ENCODE data around the gene MAPKAPK2.
A peak's percentile ranks its signal among the peaks of the same experiment; 100 is the strongest.

MAPKAPK2 gene

DNA sequence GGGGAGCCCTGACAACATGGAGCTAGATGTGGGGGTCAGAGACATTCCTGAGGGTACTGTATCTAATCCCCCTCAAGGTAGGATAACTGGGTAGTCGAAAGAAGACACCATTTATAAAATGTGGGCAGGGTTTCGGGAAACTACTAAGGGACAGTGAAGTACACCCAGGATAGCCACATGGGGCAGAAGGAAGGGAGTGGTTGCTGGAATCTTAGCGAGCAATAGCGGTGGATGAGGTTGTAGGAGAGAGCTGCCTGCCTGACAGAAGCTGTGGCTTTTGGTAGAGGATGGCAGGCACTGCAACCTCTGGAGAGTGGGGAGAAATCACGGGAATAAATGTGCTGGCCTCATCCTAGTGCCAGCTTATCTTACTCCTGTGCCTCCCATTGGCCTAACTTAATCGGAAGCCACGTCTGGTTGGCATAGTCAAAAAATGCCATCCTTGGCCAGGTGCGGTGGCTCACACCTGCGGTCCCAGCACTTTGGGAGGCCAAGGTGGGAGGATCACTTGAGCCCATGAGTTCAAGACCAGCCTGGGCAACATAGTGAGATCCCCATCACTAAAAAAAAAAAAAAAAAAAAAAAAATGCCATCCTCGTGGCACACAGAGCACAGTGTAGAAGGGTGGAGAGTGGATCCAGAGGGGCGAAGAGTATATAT lies 23.4 kb upstream of the MAPKAPK2 start:
- DNase-seq, result no peak

DNA sequence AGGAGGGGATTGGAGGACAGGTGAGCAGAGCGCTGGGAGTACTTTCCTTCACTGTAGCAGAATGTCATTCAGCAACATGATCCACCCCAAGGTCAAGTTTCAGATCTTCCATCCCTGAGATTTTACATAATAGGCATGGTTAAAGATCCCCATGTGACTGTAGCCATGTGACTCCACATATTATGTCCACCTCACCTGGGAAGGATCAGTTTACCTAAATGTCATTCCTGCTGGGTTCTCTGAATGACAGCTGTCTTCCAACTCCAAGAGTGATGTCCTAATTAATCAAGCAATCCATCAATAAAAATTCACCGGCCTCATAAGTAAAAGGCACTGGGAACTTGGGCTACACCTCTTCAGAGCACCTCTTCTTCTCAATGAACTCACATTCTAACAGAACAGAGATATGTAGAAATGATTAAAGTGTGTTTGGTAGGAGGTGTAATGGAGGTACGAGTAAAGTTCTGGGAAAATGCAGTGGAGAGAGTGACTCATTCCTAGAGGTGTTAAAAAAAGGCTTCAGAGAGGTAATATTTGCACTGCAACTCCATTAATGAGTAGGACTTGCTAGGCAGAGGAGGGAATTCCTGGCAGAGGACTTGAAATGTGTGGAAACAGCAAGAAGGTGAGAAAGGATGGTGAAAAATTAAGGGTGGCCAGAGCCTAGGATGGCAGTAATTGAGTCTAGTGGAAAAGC lies 22.2 kb upstream of the MAPKAPK2 start:
- DNase-seq, result peak; percentile 46

DNA sequence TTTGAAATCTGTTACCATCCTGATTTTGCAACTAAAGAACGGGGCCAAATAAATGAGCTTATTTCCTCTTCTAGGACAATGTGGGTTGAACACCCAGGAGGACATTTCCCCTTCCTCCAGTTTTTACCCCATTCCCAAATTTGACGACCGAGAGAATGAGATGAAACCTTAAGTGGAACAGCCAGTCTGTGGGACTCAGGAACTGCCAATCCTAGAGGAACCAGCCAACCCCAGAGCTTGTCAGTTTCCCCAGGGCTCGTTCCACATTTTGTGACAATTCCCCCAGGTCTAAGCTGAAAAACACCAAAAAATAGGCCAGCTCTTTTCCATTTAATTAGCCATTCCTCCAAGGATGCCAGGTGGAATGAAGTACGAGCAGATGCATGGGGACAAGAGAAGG lies 21.3 kb upstream of the MAPKAPK2 start:
- DNase-seq, result no peak

DNA sequence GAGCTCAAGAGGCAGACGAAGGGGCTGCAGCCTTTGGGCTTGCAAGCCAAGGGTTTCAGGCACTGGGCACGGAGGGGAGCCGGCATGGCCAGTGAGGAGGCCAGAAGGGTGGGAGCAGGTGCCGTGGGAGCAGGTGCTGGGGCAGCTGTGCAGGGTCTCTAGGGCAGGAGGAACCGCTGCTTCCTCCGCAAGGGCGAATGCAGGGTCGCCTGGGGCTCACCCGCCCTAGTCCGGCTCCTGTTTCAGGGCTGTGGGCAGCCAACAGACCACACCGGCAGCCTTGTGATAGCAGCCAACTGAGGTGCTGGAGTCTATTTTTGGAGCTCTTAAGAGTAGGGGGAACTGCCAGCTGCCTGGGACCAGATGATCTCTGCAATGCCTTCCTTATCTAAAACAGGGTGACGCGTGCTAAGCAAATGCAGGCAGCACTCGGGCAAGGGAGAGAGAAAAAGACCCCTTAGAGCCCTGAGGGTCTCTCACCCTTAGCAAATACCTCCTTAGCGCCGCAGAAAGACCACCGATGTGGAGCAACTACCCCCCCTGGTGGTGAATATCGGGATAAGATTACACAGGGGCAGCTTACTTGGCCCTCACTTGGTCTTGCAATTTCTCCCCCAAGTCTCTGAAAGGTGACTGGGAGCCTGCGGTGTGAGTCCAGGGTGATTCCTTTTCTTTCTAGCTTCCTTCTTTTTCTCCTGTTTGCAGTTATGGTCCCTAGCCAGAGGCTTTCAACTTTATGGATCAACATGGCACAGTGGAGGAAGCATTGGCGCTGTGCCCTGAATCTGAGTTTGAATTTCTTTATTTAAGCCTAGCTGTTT lies 20.7 kb upstream of the MAPKAPK2 start:
- peak; percentile 80 for DNase-seq

DNA sequence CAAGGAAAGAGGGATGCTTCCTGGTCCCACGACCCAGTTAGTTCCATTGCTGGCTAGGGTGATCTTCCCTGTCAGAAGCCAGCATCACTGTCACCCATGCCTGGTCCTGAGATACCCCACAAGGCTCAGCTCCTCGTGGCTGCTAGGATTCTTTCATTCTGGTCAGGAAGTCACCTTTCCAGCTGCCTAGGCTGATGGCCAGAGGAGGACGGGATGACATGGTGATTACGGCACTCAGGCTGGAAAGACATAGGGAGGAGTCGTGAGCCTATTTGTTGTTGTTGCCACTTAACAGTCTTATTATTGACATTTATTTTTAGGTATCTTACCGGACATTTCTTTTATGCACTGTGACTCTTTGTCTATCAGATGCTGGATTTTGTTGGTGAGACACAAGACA lies 20.0 kb upstream of the MAPKAPK2 start:
- no peak for DNase-seq

DNA sequence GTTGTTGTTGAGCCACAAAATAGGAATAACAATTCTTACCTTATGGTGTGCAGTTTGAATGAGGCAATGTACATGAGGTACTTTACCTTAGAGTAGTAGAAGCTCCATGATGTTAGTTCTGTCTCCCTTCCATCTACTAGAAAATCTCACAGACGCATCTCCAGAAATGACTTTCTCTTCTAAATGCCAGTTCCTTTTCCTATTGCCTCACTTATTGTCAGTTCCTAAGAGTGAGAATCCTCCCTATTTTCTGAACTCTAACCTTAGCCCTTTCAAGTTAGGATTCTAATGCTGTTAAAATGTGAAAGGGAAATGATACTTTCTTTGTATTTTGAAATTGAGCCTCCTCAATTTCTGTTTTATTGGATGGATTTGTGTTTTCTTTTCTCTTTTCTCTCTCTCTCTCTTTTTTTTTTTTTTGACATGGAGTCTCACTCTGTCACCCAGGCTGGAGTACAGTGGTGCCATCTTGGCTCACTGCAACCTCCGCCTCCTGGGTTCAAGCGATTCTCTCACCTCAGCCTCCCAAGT lies 18.6 kb upstream of the MAPKAPK2 start:
- no peak for DNase-seq

DNA sequence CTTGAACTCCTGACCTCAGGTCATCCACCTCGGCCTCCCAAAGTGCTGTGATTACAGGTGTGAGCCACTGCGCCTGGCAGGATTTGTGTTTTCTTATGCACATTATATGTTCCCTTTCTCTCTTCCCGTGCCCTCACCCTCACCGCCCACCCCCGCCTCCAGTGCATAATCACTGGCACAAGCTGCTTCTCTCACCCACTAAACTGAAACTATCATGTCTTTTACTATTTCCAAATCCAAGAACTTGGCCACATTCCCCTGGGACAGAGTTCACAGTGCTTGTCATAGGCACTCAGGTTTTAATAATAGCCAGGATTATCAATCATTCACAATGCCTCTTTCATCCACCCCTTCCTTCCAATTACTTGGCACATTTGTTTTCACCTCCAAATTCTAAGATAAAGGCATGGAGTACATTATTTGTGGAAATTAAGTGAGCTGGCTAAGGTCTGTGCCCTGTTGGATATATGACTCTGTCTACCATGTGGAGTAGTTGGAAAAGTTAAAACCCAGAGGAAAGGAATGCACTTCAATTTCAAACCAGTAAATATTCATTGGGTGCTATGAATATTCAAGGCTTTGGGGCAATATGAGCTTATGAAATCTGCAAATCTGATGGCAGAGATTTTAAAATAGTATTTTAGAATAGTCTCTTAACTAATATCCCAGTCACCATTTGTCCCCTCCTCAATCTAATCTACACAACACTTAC lies 17.6 kb upstream of the MAPKAPK2 start:
- DNase-seq, result no peak

DNA sequence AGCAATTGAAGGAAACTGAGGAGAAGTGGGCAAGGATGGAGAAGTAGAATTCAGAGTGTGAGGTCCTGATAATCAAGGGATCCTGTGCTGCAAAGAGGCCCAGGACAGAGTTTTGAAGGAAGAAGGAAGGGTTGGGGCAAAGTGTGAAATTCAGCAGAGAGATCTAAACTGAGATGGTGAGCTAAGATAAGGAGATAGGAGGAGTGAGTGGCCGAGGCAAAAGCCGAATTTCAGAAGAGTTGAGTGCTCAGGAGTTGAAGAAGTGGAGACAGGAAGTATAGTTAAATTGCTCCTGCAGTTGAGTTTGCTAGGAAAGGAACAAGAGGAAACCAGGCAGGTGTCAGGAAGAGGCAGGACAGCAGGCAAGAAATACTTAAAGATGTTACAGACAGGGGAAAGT lies 16.4 kb upstream of the MAPKAPK2 start:
- no peak for DNase-seq

DNA sequence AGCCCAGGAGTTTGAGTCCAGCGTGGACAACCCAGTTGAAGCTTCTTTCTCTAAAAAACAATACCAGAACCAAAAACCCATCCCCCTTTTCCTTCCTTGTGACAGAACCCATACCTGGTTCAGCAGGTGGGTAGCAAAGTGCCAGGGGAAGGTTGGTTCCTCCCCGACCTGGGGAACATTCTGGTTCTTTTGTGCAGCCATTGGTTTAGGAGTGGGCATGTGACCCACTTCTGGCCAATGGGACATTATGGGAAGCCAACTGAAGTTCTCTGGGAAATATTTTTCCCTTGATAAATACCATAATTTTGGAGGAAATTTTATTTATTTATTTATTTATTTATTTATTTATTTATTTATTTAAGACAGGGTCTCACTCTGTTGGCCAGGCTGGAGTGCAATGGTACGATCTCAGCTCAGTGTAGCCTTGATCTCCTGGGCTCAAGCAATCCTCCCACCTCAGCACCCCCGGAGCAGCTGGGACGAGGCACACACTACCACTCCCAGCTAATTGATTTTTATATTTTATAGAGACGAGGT lies 15.8 kb upstream of the MAPKAPK2 start:
- no peak for DNase-seq

DNA sequence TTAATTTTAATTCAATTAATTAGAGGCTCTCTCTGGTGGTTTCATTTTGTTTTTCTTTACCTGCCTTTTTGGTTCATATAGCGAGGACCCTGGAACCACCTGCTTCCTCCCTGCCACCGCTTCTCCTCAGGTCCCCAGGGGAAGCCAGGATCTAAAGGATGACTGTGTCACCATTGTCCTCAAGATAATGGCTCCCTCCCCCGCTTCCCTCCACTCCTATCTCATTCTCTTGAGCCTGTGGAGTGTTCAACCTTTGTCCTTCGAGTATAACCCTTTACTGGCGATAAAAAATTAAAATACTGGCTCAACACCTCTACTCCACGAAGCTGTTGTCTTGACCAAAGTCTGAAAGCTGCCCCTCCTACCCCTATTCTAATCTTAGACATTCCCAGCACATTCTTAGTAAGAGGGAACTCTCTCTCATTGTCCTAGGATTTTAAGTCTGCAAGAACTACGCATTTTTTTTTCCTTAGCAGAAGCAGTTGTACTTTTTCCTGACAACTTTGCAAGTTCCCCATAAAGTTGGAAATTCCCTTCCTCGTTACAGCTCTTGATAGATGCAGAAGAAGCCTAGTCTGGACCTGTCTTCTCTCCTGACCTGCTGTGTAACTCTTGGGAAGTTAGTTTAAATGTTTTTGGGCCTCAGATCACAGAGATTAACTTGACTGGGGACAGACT lies 12.6 kb upstream of the MAPKAPK2 start:
- DNase-seq, result no peak

DNA sequence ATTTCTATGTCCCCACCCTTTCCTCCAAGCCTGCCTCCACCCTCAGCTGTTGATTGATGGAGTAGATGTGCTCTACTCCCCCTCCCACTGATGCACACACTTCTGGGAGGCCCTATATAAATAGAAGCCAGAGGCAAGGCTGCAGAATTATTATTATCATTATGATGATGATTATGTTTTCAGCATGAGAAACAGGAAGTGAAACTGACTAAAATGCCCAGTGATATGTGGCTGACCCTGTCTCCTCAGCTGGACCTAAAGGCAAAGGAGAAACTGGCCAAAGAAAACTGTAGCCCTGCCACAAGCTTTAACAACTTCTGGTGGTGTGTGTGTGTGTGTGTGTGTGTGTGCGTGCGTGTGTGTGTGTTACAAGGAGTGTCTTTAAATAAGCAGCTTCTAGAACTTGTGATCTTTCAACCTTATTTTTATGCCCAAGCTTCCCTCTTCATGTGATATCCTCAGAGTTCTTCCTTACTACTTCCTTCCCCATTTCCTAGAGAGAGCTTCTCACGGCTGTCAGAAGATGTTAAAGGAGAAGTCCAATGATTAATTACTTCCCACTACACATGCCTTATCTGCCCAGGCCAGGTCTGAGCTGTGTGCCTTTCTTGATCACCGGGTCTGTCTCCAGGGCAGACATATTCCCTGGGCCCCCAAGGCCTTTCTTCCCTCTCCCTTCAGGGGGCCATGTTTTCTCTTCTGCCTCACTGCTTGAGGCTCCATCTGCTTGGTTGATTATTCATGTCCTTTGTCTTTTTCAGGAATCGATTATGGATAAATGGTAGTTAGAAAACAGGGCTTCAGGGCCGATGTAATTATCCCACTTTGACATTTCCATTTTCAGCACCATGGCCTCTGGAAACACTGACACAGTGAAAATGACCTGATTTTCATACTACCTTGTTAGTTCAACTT lies 11.6 kb upstream of the MAPKAPK2 start:
- DNase-seq, result no peak

DNA sequence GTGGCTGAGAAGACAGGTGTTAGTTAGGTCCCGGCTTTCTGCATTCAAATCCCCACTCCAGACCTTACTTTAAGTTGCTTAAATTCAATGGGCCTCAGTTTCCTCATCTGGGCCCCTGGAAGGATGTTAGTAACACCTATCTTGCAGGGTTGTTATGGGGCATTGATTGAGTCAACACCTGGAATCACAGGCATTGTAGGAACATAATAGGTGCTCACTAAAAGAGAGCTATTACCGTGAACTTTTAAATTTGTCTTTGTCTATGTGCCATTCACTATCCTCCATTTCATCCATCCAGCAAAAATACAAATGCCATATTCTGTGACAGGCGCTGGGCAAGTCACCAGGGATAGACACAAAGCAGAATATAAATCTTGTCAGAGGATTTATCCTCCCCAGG lies 10.5 kb upstream of the MAPKAPK2 start:
- no peak for DNase-seq

DNA sequence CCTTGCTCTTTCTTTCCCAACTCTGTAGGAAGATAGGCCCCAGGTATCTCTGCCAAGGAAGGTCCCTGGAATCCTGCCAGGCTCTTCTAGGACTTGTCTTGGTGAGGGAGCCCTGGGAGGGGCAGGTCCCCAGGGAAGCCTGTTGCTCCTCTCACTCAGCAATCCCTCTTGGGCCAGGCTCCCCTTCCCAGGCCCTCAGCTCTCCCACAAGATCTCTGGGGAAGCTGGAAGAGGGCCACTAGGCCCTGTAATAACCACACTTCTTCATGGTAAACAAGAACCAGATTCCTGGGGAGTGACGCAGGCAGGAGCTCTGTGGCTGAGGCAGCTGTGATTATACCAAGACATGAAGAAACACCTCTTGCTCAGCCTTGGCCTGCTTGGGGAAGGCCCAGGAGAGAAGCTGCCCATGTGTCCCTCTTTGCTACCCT lies 9.9 kb upstream of the MAPKAPK2 start:
- no peak for DNase-seq

DNA sequence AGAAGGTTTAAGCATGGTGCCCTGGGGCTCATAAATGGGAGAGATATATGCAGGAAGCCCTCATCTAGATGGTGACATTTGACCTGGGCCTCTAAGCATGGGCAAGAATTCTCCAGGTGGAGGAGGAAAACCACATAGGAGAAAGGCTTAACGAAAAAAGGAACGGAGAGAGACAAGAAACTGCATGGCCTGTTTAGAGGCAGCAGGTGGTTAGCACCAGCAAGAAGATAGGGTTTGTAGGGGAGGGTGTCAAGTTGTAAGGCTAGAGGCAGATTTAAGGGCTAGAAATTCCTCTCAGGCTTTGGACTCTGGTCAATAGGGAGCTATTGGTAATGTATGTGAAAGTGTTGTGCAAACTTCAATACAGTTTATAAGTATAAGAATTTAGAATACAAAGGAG lies 8.2 kb upstream of the MAPKAPK2 start:
- DNase-seq, result no peak

DNA sequence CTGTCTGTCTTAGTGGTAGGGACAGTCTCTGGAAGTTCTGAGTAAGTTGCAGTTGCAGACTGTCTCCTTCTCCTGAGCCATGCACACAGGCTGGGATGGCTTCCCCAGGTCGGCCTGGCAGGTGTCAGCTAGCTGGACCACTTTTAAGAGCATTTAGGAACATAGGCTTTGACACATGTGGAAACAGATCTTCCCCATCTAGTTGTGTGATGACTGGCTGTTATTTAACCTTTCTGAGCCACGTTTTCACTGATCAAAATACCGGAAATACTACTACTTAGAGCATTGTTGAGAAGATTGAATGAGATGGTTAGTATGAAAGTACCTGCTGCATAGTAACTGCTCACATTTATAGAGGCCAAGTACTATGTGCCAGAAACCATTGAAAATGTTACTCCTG lies 6.2 kb upstream of the MAPKAPK2 start:
- DNase-seq, result no peak

DNA sequence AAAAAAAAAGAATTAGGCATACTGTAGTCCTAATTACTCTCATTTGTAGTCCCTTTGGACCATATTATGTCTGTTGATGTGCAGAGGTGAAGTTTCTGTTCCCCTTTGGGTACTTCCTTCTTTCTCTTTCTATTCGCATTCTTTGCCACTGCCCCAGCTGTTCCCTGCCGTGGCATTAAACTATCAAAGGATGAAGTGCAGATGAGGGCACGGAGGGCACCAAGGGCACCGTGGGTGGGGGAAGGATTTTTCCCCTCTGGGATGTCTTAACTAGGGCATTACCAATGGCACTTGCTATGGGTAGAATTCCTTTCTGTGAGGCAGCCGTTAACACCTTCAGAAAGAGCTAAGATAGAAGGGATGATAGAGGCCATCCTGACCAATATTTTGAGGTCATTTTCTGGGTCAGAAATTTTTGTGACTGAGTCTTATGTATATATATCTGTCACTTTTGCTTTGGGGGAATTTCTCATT lies 4.9 kb upstream of the MAPKAPK2 start:
- no peak for DNase-seq

DNA sequence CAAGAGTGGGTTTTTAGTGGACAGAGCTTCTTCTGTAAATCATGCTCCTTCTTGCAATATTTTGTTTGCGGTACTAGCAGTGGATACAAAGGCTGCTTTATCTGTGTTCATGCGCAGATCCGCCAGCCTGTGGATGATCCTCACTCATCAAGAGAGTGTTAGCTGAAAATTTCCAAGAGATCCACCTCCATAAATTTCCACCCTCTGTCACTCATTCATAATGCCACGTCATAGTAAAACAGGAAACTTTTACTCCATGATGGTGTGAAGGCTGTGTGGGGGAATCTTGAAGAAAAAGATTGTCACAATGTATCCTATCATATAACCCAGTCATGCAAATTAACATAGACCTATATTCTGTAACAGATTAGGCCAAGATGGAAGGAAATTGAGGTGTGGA lies 4.4 kb upstream of the MAPKAPK2 start:
- DNase-seq, result no peak

DNA sequence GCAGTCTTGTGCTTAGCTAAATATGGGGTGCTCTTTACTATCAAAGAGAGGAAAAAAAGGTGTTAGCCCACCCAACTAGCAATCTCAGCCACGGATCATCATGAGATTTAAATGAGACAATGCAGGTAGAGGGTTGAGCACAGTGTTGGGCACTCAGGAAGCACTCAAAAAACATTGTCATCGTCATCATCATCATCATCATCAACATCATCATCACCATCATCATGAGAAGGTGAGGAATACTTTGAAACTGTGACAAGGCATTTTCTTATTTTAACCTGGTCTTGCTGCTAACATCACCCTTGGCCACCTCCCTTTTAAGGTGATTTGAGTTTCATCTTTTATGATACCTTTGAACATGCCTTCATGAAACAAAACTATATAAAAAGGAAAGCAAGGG lies 3.3 kb upstream of the MAPKAPK2 start:
- no peak for DNase-seq

DNA sequence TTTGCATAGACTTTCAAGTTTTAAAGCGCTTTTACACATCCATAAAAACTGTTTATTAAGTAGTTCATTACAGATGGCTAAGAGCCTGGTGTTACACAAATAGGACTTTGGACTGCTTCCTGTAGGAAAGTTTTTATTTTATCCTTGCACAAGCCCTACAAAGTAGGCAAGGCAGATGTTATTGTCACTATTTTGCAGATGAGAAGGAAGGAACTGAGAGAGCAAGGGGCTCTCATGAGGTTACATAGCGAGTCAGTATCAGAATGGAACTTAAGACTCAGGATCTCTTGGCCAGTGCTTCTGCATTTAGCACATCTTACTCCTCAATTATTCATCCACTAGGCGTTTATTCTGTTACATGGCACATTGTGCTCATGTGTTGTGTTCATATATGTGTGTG lies 2.6 kb upstream of the MAPKAPK2 start:
- DNase-seq, result no peak

DNA sequence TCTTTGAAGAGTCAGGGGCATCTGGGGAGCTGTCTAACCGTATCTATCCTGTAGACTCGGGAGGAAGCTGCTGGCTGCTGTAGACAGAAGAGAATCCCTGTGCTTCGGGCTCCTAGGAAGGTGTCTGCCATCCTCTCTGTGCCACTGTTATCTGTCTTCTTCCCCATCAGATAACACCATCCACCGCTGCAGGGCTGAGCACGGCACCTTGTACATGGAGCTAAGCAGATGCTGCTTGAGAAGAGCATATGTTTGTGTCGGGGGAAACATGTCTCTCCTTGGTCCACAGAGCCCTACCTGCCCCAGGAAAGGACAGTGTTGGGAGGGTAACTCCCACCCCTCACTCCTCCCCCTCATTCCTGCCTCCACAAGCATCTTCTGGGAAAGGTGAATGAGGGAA lies 1.4 kb upstream of the MAPKAPK2 start:
- no peak for DNase-seq

DNA sequence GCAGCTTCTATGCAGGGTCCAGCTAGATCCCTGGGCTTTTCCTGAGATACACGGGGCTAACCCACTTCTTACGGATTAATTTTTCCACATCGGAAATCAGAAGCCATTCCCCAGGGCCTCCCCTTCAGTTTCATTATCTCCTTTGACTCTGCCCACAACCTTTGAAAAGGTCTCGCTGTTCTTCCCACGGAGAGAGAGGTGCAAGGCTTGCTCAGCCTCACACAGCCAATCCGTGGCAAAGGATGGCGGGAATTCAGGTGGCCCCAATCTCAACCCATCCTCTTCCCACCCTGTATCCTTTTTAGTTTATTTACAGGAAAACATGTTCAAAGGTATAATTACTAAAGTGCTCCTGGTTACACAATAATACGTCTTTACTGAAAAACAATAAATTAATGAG lies 702 bp upstream of the MAPKAPK2 start:
- DNase-seq, result no peak

Data from activated CD4-positive, alpha-beta T cell treated with anti-CD3 and anti-CD28 coated beads, Interleukin-2, amount 50 U/mL, for 16 hours (primary cell).